MM.1S (cell line): ENCODE measurements around the gene ZFTA.

Source experiments
- DNase-seq: peaks from one replicate; pipeline ENCODE4 v3.0.0-alpha.2; 2015
- H2AFZ ChIP-seq: fragments of 300-600 bp; sonication (generic); 2 replicates; pipeline ENCODE4 v1.6.0; 2016; ENCODE audit warnings: antibody characterized with exemption, low read length
- H3F3A ChIP-seq: fragments of 300-600 bp; sonication (generic); 2 replicates; pipeline ENCODE4 v1.6.1; 2016; ENCODE audit warnings: mild to moderate bottlenecking, antibody characterized with exemption, low read length, moderate library complexity, mixed read lengths; ENCODE audit not compliant: insufficient read depth
- H3K27ac ChIP-seq: fragments of 300-600 bp; sonication (generic); 2 replicates; pipeline ENCODE4 v1.5.1; 2016; ENCODE audit warnings: mild to moderate bottlenecking, low read length
- H3K27me3 ChIP-seq: fragments of 300-600 bp; sonication (generic); replicated peaks from 2 replicates; pipeline ENCODE4 v1.6.0; 2016; ENCODE audit warnings: low read length; ENCODE audit not compliant: insufficient read depth
- H3K36me3 ChIP-seq: fragments of 300-600 bp; sonication (generic); replicated peaks from 2 replicates; pipeline ENCODE4 v1.6.1; 2016; ENCODE audit warnings: mild to moderate bottlenecking, low read length, mixed read lengths; ENCODE audit not compliant: insufficient read depth
- H3K4me1 ChIP-seq: fragments of 300-600 bp; sonication (generic); 2 replicates; pipeline ENCODE4 v1.6.1; 2016; ENCODE audit warnings: low read length, mixed read lengths
- H3K4me2 ChIP-seq: fragments of 300-600 bp; sonication (generic); 2 replicates; pipeline ENCODE4 v1.6.0; 2016; ENCODE audit warnings: low read depth, low read length
- H3K4me3 ChIP-seq: fragments of 300-600 bp; sonication (generic); 2 replicates; pipeline ENCODE4 v1.5.1; 2016; ENCODE audit warnings: low read length, mixed read lengths
- H3K79me2 ChIP-seq: fragments of 300-600 bp; sonication (generic); 2 replicates; pipeline ENCODE4 v1.6.1; 2016; ENCODE audit warnings: mixed run types, low read length, mixed read lengths
- H3K9ac ChIP-seq: fragments of 300-600 bp; sonication (generic); 2 replicates; pipeline ENCODE4 v1.6.1; 2016; ENCODE audit warnings: low read length, mixed read lengths
- H3K9me2 ChIP-seq: fragments of 300-600 bp; sonication (generic); replicated peaks from 2 replicates; pipeline ENCODE4 v1.6.1; 2016; ENCODE audit warnings: mild to moderate bottlenecking, low read length, mixed read lengths; ENCODE audit not compliant: insufficient read depth
- H3K9me3 ChIP-seq: fragments of 300-600 bp; sonication (generic); replicated peaks from 2 replicates; pipeline ENCODE4 v1.6.1; 2016; ENCODE audit warnings: mild to moderate bottlenecking, low read length, mixed read lengths; ENCODE audit not compliant: insufficient read depth
- H4K20me1 ChIP-seq: fragments of 300-600 bp; sonication (generic); 2 replicates; pipeline ENCODE4 v1.6.1; 2016; ENCODE audit warnings: mild to moderate bottlenecking, low read length, moderate library complexity, mixed read lengths; ENCODE audit not compliant: insufficient read depth
- EZH2 ChIP-seq: fragments of 300-600 bp; sonication (generic); optimal IDR thresholded peaks from 2 replicates; pipeline ENCODE3; 2017; ENCODE audit warnings: low read depth, mild to moderate bottlenecking, antibody characterized with exemption, low read length, mixed read lengths
- EZH2phosphoT487 ChIP-seq: fragments of 300-600 bp; sonication (generic); IDR thresholded peaks from 2 replicates; pipeline ENCODE4 v1.6.1; 2018; ENCODE audit warnings: antibody characterized with exemption, low read length
- TF ChIP-seq, protein P1 (sequence below): fragments of 300-600 bp; sonication (generic); IDR thresholded peaks from 2 replicates; pipeline ENCODE4 v1.5.1; 2016; ENCODE audit warnings: antibody characterized with exemption, low read length, mixed read lengths

The ZFTA gene

DNA sequence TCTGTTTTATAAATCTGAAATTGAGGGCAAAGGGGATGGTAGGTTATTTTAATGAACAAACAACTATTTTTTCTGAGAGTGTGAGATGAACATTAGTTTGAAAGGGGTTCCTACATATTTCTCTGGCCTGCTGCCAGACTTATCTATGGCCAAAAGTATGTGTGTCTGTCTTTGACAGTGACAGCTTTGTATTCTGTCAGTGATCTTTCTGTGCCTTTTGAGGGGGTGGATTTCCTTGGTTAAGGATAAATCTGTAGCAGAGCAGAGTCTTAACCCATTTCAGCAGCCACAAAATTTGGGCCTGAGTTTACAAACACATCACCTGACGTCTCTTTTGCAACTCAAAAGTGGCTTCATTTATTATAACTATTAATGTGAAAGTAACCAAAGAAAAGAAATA lies 30.9 kb downstream of the ZFTA start:
- no peaks in the 10 kb centered on the region for H3K4me1 ChIP-seq
- H3K9me3 ChIP-seq: no peaks in the 10 kb centered on the region
- no peak overlapping the region for H3K27ac ChIP-seq
- H3K9me2 ChIP-seq: no peaks in the 10 kb centered on the region
- no peak overlapping the region for H3K4me3 ChIP-seq
- H3K4me2 ChIP-seq: no peak overlapping the region
- no peak for TF ChIP-seq EZH2phosphoT487
- TF ChIP-seq EZH2: no peak
- TF ChIP-seq, protein P1, sequence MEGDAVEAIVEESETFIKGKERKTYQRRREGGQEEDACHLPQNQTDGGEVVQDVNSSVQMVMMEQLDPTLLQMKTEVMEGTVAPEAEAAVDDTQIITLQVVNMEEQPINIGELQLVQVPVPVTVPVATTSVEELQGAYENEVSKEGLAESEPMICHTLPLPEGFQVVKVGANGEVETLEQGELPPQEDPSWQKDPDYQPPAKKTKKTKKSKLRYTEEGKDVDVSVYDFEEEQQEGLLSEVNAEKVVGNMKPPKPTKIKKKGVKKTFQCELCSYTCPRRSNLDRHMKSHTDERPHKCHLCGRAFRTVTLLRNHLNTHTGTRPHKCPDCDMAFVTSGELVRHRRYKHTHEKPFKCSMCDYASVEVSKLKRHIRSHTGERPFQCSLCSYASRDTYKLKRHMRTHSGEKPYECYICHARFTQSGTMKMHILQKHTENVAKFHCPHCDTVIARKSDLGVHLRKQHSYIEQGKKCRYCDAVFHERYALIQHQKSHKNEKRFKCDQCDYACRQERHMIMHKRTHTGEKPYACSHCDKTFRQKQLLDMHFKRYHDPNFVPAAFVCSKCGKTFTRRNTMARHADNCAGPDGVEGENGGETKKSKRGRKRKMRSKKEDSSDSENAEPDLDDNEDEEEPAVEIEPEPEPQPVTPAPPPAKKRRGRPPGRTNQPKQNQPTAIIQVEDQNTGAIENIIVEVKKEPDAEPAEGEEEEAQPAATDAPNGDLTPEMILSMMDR: no peak
- H3K36me3 ChIP-seq: no peaks in the 10 kb centered on the region
- no peaks in the 10 kb centered on the region for H4K20me1 ChIP-seq
- no peaks in the 10 kb centered on the region for H3K27me3 ChIP-seq
- H3K79me2 ChIP-seq: peaks cover 19% of the 10 kb centered on the region
- H2AFZ ChIP-seq: no peak overlapping the region
- DNase-seq: no peak
- no peaks in the 10 kb centered on the region for H3F3A ChIP-seq
- no peak overlapping the region for H3K9ac ChIP-seq

GRCh38 chr11:63736864-63737263 lies 31.7 kb downstream of the ZFTA start:
- H3K79me2 ChIP-seq: peaks cover 16% of the 10 kb centered on the region
- H3K27ac ChIP-seq: no peak overlapping the region
- no peaks in the 10 kb centered on the region for H3K4me1 ChIP-seq
- H3K4me3 ChIP-seq: no peak overlapping the region
- no peaks in the 10 kb centered on the region for H4K20me1 ChIP-seq
- no peak overlapping the region for H2AFZ ChIP-seq
- TF ChIP-seq EZH2: no peak
- TF ChIP-seq, protein P1: no peak
- no peak for DNase-seq
- no peak overlapping the region for H3K9ac ChIP-seq
- H3K27me3 ChIP-seq: no peaks in the 10 kb centered on the region
- no peaks in the 10 kb centered on the region for H3K9me2 ChIP-seq
- H3K36me3 ChIP-seq: no peaks in the 10 kb centered on the region
- H3K4me2 ChIP-seq: no peak overlapping the region
- no peaks in the 10 kb centered on the region for H3K9me3 ChIP-seq
- H3F3A ChIP-seq: no peaks in the 10 kb centered on the region

GRCh38 chr11:63729326-63729725 lies 39.2 kb downstream of the ZFTA start:
- no peak for TF ChIP-seq EZH2
- TF ChIP-seq, protein P1: no peak
- no peak for TF ChIP-seq EZH2phosphoT487
- Histone ChIP-seq H3K4me1 (no peaks in the 10 kb centered on the region), H3K9me2 (no peaks in the 10 kb centered on the region), H3K4me2 (no peak overlapping the region), H3K4me3 (no peak overlapping the region), H4K20me1 (no peaks in the 10 kb centered on the region), H3K79me2 (peaks cover 28% of the 10 kb centered on the region), H2AFZ (no peak overlapping the region), H3K27ac (no peak overlapping the region), H3K27me3 (no peaks in the 10 kb centered on the region), H3K36me3 (no peaks in the 10 kb centered on the region), H3K9ac (no peak overlapping the region), H3K9me3 (no peaks in the 10 kb centered on the region), H3F3A (peaks cover 3% of the 10 kb centered on the region; the same call in 1 of the 2 replicates)
- DNase-seq: no peak
